Cortex of kidney (tissue), 1 donor: ENCODE results near the gene IKZF2.

Experiments
- DNase-seq: peaks from one replicate; lab custom pipeline; 2025; lab: John Stamatoyannopoulos, UW

Gene IKZF2

GRCh38 chr2:212998626-212999359, 152.6 kb downstream of the IKZF2 start:
- no peak for DNase-seq

DNA sequence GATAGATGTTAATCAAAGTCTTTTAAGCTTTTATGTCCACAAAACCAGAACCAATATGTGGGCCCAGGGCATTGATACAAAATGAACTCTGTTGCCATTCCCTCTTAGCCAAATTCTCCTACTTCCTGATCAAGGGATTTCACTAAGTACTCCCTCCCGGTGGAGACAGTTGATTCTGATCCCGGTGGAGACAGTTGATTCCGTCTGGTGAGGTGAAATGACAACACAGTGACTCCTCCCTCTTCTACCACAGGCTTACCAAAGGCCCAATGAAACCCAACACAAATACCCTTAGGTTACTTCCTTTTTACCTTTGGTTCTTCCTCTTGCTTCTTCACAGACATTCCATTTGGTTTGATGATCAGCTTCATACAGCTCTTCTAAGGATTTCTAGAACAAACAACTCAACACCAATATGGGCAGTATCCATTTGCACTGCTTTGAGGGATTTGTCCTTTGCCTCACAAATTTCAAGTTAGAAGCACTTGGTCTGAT, 153.8 kb downstream of the IKZF2 start:
- no peak for DNase-seq

- DNase-seq = no peak
Observed at GRCh38 chr2:212995920-212996319, 155.5 kb downstream of the IKZF2 start.

DNA sequence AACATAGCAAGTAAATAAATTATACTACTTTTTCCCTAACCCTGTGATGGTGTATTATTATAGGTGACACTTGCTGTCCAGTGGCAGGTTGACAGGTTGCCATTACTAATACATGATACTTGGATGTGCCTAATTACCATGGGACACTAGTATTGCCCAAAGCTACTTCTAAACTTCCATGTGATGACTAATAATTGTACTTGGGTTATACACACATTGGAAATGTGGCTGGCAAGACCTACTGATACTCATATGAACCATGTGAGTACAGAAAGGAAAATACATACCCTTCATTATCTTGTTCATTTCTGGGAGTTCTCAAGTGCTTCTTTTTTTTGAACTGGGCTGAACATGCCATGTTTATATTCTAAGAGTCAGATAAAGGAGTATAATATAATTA, 156.4 kb downstream of the IKZF2 start:
- no peak for DNase-seq

DNA sequence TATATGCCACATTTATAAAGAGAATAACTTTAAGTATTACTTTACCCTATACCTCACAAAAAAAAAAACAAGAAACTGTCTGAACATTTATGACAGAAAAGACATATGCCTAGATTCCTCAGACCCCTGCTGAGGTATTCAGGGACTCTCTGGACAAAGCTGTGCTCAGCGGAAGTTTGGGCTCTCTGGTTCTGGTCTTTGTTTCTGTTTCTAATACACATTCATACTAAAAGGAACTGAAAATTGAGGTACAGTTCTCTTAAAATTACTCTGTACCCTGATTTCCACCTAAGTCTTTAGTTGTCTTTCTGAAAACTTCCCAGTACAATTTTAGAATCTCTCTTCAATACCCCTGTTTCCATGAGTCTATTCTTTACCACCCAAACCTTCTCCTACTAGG, 160.3 kb downstream of the IKZF2 start:
- DNase-seq = no peak

DNA sequence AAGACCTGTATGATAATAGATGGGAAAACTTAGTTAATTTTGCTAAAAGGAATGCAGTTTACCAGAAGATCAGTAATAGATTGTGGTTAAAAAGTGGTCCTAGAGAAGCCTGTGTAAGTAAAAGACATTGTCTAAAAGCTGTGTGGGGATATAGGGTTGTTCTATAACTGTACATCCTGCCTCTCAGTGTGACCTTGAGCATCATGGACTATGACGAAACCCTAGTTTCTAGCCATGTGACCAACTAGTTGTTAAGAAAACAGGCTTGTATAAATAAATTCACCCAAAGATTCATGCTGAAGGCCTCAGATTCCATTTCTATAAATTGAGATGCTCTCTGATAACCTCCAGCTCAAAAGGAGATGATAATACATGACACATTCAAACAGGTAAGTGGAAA, 160.7 kb downstream of the IKZF2 start:
- DNase-seq = no peak

- DNase-seq = no peak
Observed at GRCh38 chr2:212987492-212987891, 163.9 kb downstream of the IKZF2 start.

DNA sequence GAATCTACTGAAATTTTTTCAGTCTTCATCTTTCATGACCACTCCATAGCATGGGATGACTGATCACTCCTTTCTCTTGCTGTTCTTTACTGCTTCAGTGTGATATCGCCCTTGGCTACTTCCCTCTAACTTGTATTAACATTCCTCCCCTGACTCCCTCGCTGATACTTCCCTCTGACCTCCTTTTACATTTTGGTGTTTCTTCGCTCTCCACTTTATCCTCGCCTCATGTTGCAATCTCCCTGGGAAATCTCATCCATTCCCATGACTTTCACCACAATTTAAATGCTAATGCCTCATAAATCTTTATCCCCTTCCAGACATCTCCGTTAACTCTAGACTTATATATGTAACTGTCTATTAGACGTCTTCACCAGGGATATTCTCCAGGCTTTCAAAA, 167.3 kb downstream of the IKZF2 start:
- DNase-seq = no peak

DNA sequence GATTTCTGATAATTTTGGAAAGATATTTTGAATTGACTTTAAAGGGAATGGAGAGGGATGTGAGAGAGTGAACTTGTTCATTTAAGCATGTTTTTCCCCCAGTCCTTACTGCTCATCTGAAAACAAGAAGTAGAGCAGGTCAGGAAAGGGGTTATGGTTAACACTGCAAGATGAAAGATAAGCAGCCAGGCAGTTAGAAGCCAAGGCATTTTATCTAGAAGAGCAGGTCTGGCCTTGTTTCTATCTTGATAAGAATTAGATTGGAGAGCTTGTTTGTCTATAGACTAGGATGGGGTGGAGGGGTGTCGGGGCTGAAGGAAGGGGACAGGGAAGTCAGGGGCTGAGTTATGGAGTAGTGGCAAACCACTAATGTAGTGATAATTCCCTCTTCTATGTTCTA, 171.6 kb downstream of the IKZF2 start:
- DNase-seq = no peak

- DNase-seq = no peak
Observed at GRCh38 chr2:212979046-212979612, 172.3 kb downstream of the IKZF2 start.

- no peak for DNase-seq
Observed at GRCh38 chr2:212977152-212977551, 174.3 kb downstream of the IKZF2 start.

DNA sequence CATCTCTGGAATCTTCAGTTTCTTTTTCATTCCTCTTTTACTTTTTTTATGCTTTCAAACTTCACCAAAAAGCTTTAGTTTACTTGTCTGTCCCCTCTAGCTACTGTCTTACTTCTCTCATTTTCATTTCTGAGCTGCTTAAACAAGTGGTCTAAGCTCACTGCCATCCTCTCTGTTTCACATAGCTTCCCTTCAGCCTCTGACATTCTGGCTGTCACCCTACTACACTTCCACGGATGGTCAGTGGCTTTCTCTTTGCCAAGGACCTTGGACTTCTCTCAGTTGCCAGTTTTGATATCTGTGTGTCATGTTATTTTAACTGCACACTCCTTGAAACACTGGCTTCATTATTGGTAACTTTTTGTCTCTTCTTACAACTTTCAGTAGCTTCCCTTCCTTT, 176.1 kb downstream of the IKZF2 start:
- DNase-seq = no peak

DNA sequence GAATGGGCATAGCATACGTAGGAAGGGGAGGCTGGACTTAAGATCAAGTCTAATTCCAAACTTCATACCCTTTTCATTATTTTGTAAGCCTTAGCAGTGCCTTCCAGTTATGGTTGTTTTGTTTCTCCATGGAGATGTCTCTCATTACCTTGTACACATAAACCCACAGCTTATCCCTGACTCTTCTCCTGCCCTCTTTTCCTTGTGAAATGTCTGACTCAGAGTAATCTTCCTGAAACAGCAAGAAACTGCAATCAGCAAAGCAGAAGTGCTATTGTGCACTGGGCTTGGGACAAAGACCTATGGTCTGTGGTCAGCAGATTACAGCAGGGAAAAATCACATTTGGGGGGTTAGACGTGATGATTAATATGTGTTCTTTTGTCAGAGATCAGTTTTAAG, 176.7 kb downstream of the IKZF2 start:
- no peak for DNase-seq

DNA sequence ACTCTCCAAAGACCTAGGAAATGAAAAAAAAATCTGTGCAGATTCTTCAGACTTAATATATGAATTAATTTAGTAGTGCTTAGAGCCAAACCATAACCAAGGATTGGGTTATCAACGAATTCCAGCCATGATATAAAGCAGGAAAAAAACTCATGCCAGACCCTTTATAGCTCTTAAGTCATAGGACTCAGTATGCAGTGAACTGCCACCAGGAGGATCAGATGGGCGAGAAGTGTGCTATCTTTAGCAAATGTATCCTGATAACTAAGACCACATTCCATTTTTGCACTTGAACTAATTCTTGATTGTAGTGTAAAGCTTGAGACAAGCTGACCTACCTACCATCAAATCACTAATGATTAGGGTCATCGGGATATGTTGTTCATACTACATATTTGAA, 178.1 kb downstream of the IKZF2 start:
- no peak for DNase-seq

DNA sequence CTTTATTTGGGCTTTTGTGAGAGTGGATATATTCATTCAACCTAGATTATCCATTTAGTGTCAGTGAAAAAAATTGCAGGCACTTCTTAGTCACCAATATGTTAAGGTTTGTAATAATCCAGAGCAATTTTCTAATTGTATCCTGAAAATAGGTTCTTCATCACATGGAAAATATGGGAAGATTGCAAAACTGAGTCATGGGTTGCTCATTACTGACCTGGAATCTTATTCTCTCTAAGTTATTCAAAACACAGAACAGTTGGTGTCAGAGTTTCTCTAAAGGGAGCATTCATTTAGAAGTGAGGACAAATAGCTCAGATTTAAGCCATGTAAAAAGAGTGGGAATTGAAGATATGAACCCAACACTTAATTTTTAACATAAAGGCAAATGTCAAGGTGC, 181.3 kb downstream of the IKZF2 start:
- DNase-seq = no peak

GRCh38 chr2:212968284-212969081, 182.9 kb downstream of the IKZF2 start:
- DNase-seq = no peak

- DNase-seq = no peak
Observed at GRCh38 chr2:212966884-212967283, 184.5 kb downstream of the IKZF2 start.

DNA sequence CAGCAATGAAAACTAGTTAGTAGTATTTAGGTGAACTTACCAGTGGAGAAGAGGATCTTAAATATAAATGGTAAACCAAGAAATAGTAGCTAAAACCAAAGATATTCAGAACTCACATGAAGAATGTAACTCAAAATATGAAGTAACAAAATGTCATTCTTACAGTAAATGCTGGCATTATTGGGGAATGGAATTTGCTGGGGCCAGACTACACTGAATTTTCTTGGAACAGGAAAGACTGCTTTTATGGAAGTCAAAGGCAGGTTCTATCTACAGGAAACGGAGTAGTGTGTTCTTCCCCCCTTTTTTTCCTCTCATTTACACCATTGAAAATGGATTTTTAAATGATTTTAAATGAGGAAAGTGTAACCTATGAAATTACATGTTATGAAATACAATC, 188.7 kb downstream of the IKZF2 start:
- no peak for DNase-seq

DNA sequence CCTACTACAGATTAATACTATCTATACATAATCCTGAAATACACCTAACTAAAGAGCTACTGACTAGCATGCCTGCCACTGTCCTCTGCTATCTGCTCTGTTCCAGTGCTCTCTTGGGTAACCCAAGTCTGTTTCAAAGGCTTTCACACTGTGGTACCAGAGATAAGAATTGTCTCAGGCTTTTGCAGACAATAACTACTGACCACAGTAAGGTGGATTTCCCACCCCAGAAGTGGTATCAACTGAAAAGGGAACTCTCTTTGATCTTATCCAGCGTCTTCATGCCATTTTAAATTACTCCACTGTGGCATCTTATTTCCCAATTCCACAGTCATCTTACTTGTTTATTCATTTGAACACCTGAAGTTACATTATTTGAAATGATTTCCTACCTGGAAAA, 190.2 kb downstream of the IKZF2 start:
- DNase-seq = no peak

DNA sequence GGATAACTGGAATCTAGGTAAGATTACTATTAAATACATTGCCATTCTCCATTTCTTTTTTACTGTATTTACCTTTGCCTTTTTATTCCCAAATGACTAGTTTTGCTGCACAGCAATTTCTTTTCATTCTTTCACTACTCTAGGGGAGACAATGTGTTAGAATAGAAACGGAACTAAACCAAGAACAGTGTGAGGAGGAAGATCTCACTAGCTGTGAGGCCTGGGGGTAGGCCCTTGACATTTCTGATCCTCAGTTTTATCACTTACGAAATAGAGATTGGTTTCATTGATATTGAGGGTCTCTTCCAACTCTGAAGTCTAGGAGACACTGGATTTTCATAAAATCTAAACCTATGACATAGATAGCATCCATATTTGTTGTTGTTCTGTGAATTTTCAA, 191.1 kb downstream of the IKZF2 start:
- DNase-seq = no peak

- DNase-seq = no peak
Observed at GRCh38 chr2:212959471-212960117, 191.8 kb downstream of the IKZF2 start.

GRCh38 chr2:212958757-212959295, 192.6 kb downstream of the IKZF2 start:
- no peak for DNase-seq
